ENCODE measurements around the gene CNGA1.

Gene CNGA1

DNA sequence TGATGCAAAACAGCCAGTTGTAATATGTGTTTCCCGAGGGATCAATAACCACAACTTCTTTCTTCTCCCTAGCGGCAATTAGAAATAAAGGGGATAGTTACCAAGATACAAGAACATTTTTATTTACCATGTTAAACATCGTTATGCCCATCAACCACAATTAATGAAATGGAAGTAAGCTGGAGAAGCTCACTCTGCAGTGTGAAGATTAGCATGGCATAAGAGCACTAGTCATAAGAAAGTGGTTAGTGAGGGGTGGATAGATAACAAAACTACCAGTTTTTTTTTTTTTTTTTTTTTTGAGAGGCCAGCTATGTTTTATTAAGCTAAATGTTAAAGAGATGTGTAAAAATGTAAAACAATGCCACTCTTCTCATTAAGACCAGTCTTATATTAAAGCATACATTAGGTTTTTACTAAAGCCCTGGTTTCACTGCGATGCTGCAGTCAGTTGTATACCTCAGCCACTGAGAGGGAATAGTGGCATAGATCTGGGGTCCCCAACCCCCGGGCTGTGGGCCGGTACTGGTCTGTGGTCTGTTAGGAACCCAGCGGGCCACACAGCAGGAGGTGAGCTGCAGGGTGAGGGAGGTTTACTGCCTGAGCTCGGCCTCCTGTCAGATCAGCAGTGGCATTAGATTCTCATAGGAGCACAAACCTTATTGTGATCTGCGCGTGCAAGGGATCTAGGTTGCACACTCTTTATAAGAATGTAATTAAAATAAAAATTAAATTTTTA lies 74.2 kb downstream of the CNGA1 start:
- no peak for TF ChIP-seq CTCF (IDR thresholded peaks at IDR 0.05; ENCODE audit: control extremely low read depth, extremely low read depth, low read depth, missing control alignments)
- ChIA-PET POLR2A (no interaction called here), CTCF (interaction anchor here (1.2 to 2.5 kb wide), 2 partner anchors 8 to 11 kb away, joined by 3 to 13 read pairs; no protein-coding TSS in a partner anchor)
- DNase-seq (ENCODE audit: extremely low spot score) = no peak

DNA sequence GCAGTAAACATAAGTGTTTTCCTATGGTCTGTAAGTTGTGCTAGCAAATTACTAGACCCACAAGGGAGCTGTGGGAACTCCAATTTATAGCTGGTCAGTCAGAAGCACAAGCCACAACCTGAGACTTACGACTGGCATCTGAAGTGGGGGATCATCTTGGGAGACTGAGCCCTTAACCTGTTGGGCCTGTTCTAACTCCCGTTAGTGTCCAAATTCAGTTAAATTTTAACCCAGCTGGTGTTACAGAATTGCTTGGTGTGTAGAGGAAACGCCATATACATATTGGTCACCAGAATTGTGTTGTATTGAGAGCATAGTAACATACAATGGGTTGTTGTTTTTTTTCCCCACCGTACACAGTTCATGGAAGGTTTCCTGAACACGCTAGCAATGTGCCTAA lies 77.0 kb downstream of the CNGA1 start:
- ChIA-PET CTCF (interaction anchor here (0.9 kb wide), 1 partner anchor 14 kb away, joined by 3 read pairs; no protein-coding TSS in a partner anchor), POLR2A (no interaction called here)
- TF ChIP-seq CTCF (IDR thresholded peaks at IDR 0.05; ENCODE audit: control extremely low read depth, extremely low read depth, low read depth, missing control alignments) = no peak
- DNase-seq (ENCODE audit: extremely low spot score) = no peak

- ChIA-PET POLR2A (no interaction called here), CTCF (interaction anchor here (0.9 kb wide), 1 partner anchor 9 kb away, joined by 5 read pairs; no protein-coding TSS in a partner anchor)
- TF ChIP-seq CTCF (IDR thresholded peaks at IDR 0.05; ENCODE audit: control extremely low read depth, extremely low read depth, low read depth, missing control alignments) = no peak
- DNase-seq (ENCODE audit: extremely low spot score) = no peak
Measured at GRCh38 chr4:47936336-47936735, 80.1 kb downstream of the CNGA1 start.

- TF ChIP-seq CTCF (IDR thresholded peaks at IDR 0.05; ENCODE audit: control extremely low read depth, extremely low read depth, low read depth, missing control alignments) = peak; percentile 56
- ChIA-PET CTCF (interaction anchor here (0.8 to 5.0 kb wide), 29 partner anchors 9 to 1002 kb away, joined by 3 to 45 read pairs (median 4); partner anchors contain the start of genes CORIN and NFXL1), POLR2A (no interaction called here)
- peak; percentile 39 for DNase-seq (ENCODE audit: extremely low spot score)
Measured at GRCh38 chr4:47933840-47934239, 82.6 kb downstream of the CNGA1 start.

DNA sequence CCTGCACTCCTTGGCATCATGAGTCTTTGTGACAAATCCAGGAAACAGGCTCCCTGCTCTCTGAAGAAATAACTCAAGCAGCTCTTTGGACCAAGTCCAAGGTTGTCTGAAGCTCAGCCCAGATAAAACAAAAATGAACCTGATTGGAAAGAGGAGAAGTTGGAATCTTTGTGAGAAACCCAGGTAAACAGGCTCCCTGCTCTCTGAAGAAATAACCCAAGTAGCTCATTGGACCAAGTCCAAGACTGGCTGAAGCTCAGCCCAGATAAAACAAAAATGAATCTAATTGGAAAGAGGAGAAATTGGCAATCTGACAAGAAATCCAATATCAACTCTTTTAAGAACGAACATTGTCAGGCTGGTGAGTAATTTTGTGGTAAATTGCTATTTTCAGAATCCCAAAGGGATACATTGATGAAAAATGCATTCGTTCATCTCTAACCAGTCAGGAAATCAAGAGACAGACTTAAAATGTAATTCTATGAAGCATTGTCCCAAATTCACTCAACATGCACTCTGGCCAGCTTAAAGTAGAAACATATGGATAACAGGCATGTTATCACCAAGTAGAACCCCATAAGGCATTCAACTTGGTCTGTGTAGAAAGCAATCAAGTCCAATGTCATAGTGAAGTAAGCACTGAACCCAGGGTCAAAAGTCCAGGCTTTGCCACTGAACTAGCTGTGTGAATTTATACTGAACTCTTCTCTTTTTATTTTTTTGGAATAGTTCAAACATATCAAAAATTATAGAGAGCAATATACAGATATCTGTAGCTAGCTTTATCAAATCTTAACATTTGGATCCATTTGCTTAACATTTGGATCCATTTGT lies 85.3 kb downstream of the CNGA1 start:
- DNase-seq (ENCODE audit: extremely low spot score) = no peak
- ChIA-PET CTCF (interaction anchor here (0.8 to 5.0 kb wide), 5 partner anchors 11 to 262 kb away, joined by 3 to 45 read pairs (median 3); no protein-coding TSS in a partner anchor), POLR2A (no interaction called here)
- TF ChIP-seq CTCF (IDR thresholded peaks at IDR 0.05; ENCODE audit: control extremely low read depth, extremely low read depth, low read depth, missing control alignments) = no peak

- DNase-seq (ENCODE audit: extremely low spot score) = no peak
- ChIA-PET POLR2A (no interaction called here), CTCF (no interaction called here)
- TF ChIP-seq CTCF (IDR thresholded peaks at IDR 0.05; ENCODE audit: control extremely low read depth, extremely low read depth, low read depth, missing control alignments) = no peak
Measured at GRCh38 chr4:47929682-47930201, 86.7 kb downstream of the CNGA1 start.
